ENCODE measurements around the gene OR1F1.

- TF ChIP-seq CTCF (IDR thresholded peaks at IDR 0.05) (no peak), POLR2A (IDR thresholded peaks at IDR 0.05; ENCODE audit: low read depth) (no peak), POLR2AphosphoS5 (IDR thresholded peaks at IDR 0.05) (no peak)
Measured at GRCh38 chr16:3164121-3164991, 23.6 kb upstream of the OR1F1 start.

All from esophagus muscularis mucosa (tissue), 3 donors.